Cardiac muscle cell (in vitro differentiated cells and primary cell): ENCODE data around the gene LARP4B. TPM values are rescaled to one million over a fixed set of nuclear protein-coding genes. Genes with fewer than 3 reads are reported as not detected.

Experiments
- DNase-seq, 2 donors: peaks; one replicate each; pipeline versions ENCODE4 v3.0.0 to v3.0.0-alpha.2; 2010 to 2017; ENCODE audit warnings: low read depth in 1 of 2, low spot score in 1 of 2
- H3K27ac ChIP-seq: fragments of 200-600 bp; sonication (generic); 2 replicates; pipeline ENCODE4 v1.5.1; 2016
- H3K27me3 ChIP-seq: fragments of 200-600 bp; sonication (generic); 2 replicates; pipeline ENCODE4 v1.6.0; 2016; ENCODE audit warnings: control low read depth
- H3K36me3 ChIP-seq: fragments of 200-600 bp; sonication (generic); 2 replicates; pipeline ENCODE4 v1.5.1; 2016; ENCODE audit warnings: control low read depth
- H3K4me1 ChIP-seq: fragments of 200-600 bp; sonication (generic); 2 replicates; pipeline ENCODE4 v1.8.1; 2017; ENCODE audit warnings: low read depth, mild to moderate bottlenecking, mixed run types
- H3K4me3 ChIP-seq: fragments of 200-600 bp; sonication (generic); 2 replicates; pipeline ENCODE4 v1.5.1; 2016; ENCODE audit warnings: mild to moderate bottlenecking
- H3K9me3 ChIP-seq: fragments of 200-600 bp; sonication (generic); 2 replicates; pipeline ENCODE4 v1.5.1; 2017; ENCODE audit warnings: low read depth, mild to moderate bottlenecking, control low read depth
- CTCF ChIP-seq: IDR thresholded peaks from 2 replicates; pipeline ENCODE4 v1.5.1; 2012; ENCODE audit warnings: low read depth, mild to moderate bottlenecking, low read length
- polyA plus RNA-seq: library from polyadenylated mRNA; unstranded; fragments of >200 nt; fragmentation: Nextera tagmentation; extraction: Ambion mirVana; gene quantifications from 2 replicates; pipeline ENCODE4 v1.2.1, GENCODE V29; 2016
- total RNA-seq: library from RNA; depleted of rRNA; stranded (reverse); fragments of >200 nt; gene quantifications from 2 replicates; pipeline ENCODE4 v1.2.3, GENCODE V29; 2016

Gene LARP4B
- total and polyA plus RNA-seq, 2 experiments from 2014 or later: 23.4 to 36.2 TPM

GRCh38 chr10:767794-768193 lies 163.7 kb downstream of the LARP4B start:
- Histone ChIP-seq H3K9me3 (no peaks in the 10 kb centered on the region), H3K27ac (no peak overlapping the region), H3K27me3 (no peaks in the 10 kb centered on the region), H3K4me3 (no peak overlapping the region), H3K36me3 (no peaks in the 10 kb centered on the region), H3K4me1 (no peaks in the 10 kb centered on the region)
- no peak for DNase-seq
- TF ChIP-seq CTCF: no peak

GRCh38 chr10:767211-767610 lies 164.3 kb downstream of the LARP4B start:
- no peak overlapping the region for H3K27ac ChIP-seq

GRCh38 chr10:761376-761775 lies 170.1 kb downstream of the LARP4B start:
- Histone ChIP-seq H3K4me1 (no peaks in the 10 kb centered on the region), H3K9me3 (no peaks in the 10 kb centered on the region), H3K27me3 (no peaks in the 10 kb centered on the region), H3K36me3 (no peaks in the 10 kb centered on the region), H3K4me3 (no peak overlapping the region), H3K27ac (no peak overlapping the region)
- no peak for DNase-seq
- no peak for TF ChIP-seq CTCF

More at GRCh38 chr10:767211-767610, 164.3 kb downstream of the LARP4B start:
- no peak for TF ChIP-seq CTCF
- Histone ChIP-seq H3K36me3 (no peaks in the 10 kb centered on the region), H3K9me3 (no peaks in the 10 kb centered on the region), H3K4me3 (no peak overlapping the region), H3K4me1 (no peaks in the 10 kb centered on the region), H3K27me3 (no peaks in the 10 kb centered on the region)
- no peak for DNase-seq

GRCh38 chr10:760622-761021 lies 170.9 kb downstream of the LARP4B start:
- Histone ChIP-seq H3K9me3 (no peaks in the 10 kb centered on the region), H3K4me3 (no peak overlapping the region), H3K4me1 (no peaks in the 10 kb centered on the region), H3K27me3 (no peaks in the 10 kb centered on the region), H3K27ac (no peak overlapping the region), H3K36me3 (no peaks in the 10 kb centered on the region)
- no peak for TF ChIP-seq CTCF
- no peak for DNase-seq

GRCh38 chr10:759898-760477 lies 171.5 kb downstream of the LARP4B start:
- no peak for DNase-seq
- Histone ChIP-seq H3K36me3 (no peaks in the 10 kb centered on the region), H3K27ac (no peak overlapping the region), H3K4me1 (no peaks in the 10 kb centered on the region), H3K4me3 (no peak overlapping the region), H3K9me3 (no peaks in the 10 kb centered on the region), H3K27me3 (no peaks in the 10 kb centered on the region)
- no peak for TF ChIP-seq CTCF

Other genes with a start within 250 kb of the LARP4B start
- gene DIP2C, start 242.0 kb downstream of the LARP4B start, total RNA-seq: 10.5 and 15.8 TPM in 2 replicates
- 9.1 and 12.1 TPM in 2 replicates for gene DIP2C, start 242.0 kb downstream of the LARP4B start, polyA plus RNA-seq
- 34.4 and 49.7 TPM in 2 replicates for gene GTPBP4, start 56.7 kb upstream of the LARP4B start, total RNA-seq
- 42.1 and 51.2 TPM in 2 replicates for gene GTPBP4, start 56.7 kb upstream of the LARP4B start, polyA plus RNA-seq
- gene IDI2, start 94.2 kb upstream of the LARP4B start, total RNA-seq: not detected in 2 replicates
- 0.20 TPM in 1 of 2 replicates, not detected in the other for gene IDI2, start 94.2 kb upstream of the LARP4B start, polyA plus RNA-seq
- gene IDI1, start 117.4 kb upstream of the LARP4B start, total RNA-seq: 39.1 and 95.8 TPM in 2 replicates
- gene IDI1, start 117.4 kb upstream of the LARP4B start, polyA plus RNA-seq: 73.8 and 182 TPM in 2 replicates
- gene WDR37, start 124.7 kb upstream of the LARP4B start, total RNA-seq: 13.0 and 14.6 TPM in 2 replicates
- 15.7 and 16.7 TPM in 2 replicates for gene WDR37, start 124.7 kb upstream of the LARP4B start, polyA plus RNA-seq